ENCODE data around the gene PDE6A.

DNA sequence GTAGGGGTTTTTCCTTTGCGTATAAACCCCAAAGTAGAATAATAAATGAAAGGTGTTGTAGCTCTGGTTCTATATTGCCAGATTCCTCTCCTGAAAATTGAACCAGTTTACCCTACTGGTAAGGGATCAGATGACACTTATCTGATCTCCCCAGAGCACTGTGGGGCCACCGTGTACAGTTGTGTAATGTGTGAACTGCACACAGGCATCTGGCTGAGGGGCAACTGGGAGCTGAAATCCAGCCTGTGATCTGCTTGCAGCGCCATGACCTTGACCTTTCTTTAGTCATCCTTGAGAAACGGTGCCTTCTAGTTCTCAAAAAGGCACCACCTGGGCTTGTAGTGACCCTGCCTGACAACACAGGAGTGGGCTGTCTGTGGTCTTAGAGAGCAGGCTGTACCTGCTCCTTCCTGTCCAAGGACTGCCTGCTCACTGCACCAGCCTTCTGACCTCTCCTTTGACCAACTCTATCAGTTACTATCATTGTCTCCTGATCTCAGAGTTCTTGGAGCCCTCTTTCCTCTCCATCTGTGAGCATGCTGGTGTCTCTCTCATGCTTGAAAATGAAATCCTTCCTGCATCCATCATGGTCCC lies 40.2 kb downstream of the PDE6A start:
- TF ChIP-seq MEIS2 (IDR thresholded peaks at IDR 0.05; ENCODE audit: partially characterized antibody) = no peak
- TF ChIP-seq, protein P1, sequence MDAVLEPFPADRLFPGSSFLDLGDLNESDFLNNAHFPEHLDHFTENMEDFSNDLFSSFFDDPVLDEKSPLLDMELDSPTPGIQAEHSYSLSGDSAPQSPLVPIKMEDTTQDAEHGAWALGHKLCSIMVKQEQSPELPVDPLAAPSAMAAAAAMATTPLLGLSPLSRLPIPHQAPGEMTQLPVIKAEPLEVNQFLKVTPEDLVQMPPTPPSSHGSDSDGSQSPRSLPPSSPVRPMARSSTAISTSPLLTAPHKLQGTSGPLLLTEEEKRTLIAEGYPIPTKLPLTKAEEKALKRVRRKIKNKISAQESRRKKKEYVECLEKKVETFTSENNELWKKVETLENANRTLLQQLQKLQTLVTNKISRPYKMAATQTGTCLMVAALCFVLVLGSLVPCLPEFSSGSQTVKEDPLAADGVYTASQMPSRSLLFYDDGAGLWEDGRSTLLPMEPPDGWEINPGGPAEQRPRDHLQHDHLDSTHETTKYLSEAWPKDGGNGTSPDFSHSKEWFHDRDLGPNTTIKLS (IDR thresholded peaks at IDR 0.05; ENCODE audit: borderline replicate concordance, low read depth) = no peak
- TF ChIP-seq, protein P2, sequence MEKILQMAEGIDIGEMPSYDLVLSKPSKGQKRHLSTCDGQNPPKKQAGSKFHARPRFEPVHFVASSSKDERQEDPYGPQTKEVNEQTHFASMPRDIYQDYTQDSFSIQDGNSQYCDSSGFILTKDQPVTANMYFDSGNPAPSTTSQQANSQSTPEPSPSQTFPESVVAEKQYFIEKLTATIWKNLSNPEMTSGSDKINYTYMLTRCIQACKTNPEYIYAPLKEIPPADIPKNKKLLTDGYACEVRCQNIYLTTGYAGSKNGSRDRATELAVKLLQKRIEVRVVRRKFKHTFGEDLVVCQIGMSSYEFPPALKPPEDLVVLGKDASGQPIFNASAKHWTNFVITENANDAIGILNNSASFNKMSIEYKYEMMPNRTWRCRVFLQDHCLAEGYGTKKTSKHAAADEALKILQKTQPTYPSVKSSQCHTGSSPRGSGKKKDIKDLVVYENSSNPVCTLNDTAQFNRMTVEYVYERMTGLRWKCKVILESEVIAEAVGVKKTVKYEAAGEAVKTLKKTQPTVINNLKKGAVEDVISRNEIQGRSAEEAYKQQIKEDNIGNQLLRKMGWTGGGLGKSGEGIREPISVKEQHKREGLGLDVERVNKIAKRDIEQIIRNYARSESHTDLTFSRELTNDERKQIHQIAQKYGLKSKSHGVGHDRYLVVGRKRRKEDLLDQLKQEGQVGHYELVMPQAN (IDR thresholded peaks at IDR 0.05; ENCODE audit: borderline replicate concordance) = no peak
- no peak for TF ChIP-seq PKNOX1 (IDR thresholded peaks at IDR 0.05)
- no peak for TF ChIP-seq ZNF707 (CRISPR knock-in tag; conservative IDR thresholded peaks at IDR 0.05)
- TF ChIP-seq, protein P3, sequence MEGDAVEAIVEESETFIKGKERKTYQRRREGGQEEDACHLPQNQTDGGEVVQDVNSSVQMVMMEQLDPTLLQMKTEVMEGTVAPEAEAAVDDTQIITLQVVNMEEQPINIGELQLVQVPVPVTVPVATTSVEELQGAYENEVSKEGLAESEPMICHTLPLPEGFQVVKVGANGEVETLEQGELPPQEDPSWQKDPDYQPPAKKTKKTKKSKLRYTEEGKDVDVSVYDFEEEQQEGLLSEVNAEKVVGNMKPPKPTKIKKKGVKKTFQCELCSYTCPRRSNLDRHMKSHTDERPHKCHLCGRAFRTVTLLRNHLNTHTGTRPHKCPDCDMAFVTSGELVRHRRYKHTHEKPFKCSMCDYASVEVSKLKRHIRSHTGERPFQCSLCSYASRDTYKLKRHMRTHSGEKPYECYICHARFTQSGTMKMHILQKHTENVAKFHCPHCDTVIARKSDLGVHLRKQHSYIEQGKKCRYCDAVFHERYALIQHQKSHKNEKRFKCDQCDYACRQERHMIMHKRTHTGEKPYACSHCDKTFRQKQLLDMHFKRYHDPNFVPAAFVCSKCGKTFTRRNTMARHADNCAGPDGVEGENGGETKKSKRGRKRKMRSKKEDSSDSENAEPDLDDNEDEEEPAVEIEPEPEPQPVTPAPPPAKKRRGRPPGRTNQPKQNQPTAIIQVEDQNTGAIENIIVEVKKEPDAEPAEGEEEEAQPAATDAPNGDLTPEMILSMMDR (IDR thresholded peaks at IDR 0.05 in 2 of 3, conservative IDR thresholded peaks at IDR 0.05 in 1 of 3; ENCODE audit: insufficient read depth in 2 of 3, low read depth in 1 of 3, low read length in 3 of 3) = no peak
